K562 (cell line): ENCODE results near the gene CDC5L. TPM values are rescaled to one million over a fixed set of nuclear protein-coding genes. Genes with fewer than 3 reads are reported as not detected.

ENCODE experiments used
- CC2D1A ChIP-seq: fragments of 450-650 bp; IDR thresholded peaks from 2 replicates; pipeline ENCODE4 v1.6.1; 2017; ENCODE audit warnings: mild to moderate bottlenecking
- EHMT2 ChIP-seq: fragments of 450-650 bp; IDR thresholded peaks from 2 replicates; pipeline ENCODE4 v1.6.1; 2018; ENCODE audit warnings: antibody characterized with exemption
- HES1 ChIP-seq: fragments of 450-650 bp; IDR thresholded peaks from 2 replicates; pipeline ENCODE4 v1.6.1; 2016; ENCODE audit warnings: low read depth, mild to moderate bottlenecking, moderate library complexity
- LEF1 ChIP-seq: fragments of 450-650 bp; IDR thresholded peaks from 2 replicates; pipeline ENCODE4 v1.6.1; 2016; ENCODE audit warnings: mild to moderate bottlenecking
- MAFK ChIP-seq: IDR thresholded peaks from 2 replicates; pipeline ENCODE4 v1.6.1; 2011; ENCODE audit warnings: low read length, improper control_type of control experiment
- NR2C2 ChIP-seq, 2 experiments: fragments of 200-800 bp in 1 of 2; sonication (Bioruptor generic) in 1 of 2; sonication (generic) in 1 of 2; formaldehyde crosslinking in 1 of 2; IDR thresholded peaks; 2 replicates each; pipeline versions ENCODE4 v1.6.1 to v1.8.0; 2016 to 2022; ENCODE audit warnings: mild to moderate bottlenecking in 1 of 2, missing compliant biosample characterization in 1 of 2, missing genetic modification characterization in 1 of 2, missing genetic modification reagents in 1 of 2
- OTX1 ChIP-seq: fragments of 450-650 bp; formaldehyde crosslinking; IDR thresholded peaks from 2 replicates; pipeline ENCODE4 v1.4.0; 2022; ENCODE audit warnings: mild to moderate bottlenecking
- PHB2 ChIP-seq: fragments of 450-650 bp; IDR thresholded peaks from 2 replicates; pipeline ENCODE4 v1.6.1; 2017; ENCODE audit warnings: low read depth
- POLR2AphosphoS5 ChIP-seq: IDR thresholded peaks from 2 replicates; pipeline ENCODE4 v1.6.1; 2011; ENCODE audit warnings: mild to moderate bottlenecking, low read depth, low read length, moderate library complexity; ENCODE audit not compliant: control insufficient read depth, insufficient read depth
- SMARCB1 ChIP-seq: IDR thresholded peaks from 2 replicates; pipeline ENCODE4 v1.6.1; 2011; ENCODE audit warnings: improper control_type of control experiment, low read depth; ENCODE audit not compliant: insufficient read length
- TAL1 ChIP-seq: fragments of 450-650 bp; IDR thresholded peaks from 2 replicates; pipeline ENCODE4 v1.6.1; 2016; ENCODE audit warnings: mild to moderate bottlenecking
- ZBTB49 ChIP-seq: sonication (generic); formaldehyde crosslinking; IDR thresholded peaks from 2 replicates; pipeline ENCODE4 v1.8.0; 2022; ENCODE audit warnings: missing genetic modification reagents, mild to moderate bottlenecking, borderline replicate concordance
- ZMIZ1 ChIP-seq, 2 experiments: fragments of 150-350 bp in 1 of 2; IDR thresholded peaks; 2 replicates each; pipeline ENCODE4 v1.6.1; 2012 to 2016; ENCODE audit warnings: low read depth in 2 of 2, low read length in 2 of 2, mild to moderate bottlenecking in 1 of 2, moderate library complexity in 1 of 2
- ZNF324 ChIP-seq: fragments of 250-450 bp; sonication (Bioruptor Pico); IDR thresholded peaks from 2 replicates; pipeline ENCODE4 v1.4.0; 2020; ENCODE audit warnings: mild to moderate bottlenecking
- polyA plus RNA-seq, 8 experiments: library from polyadenylated mRNA; depleted of rRNA in 4 of 8; stranded (reverse) in 5 of 8; unstranded in 3 of 8; fragments of >200 nt; fragmentation: Nextera tagmentation in 2 of 8; fragmentation: Illumina TruSeq in 1 of 8; extraction: Ambion mirVana in 2 of 8; extraction: Trizol in 1 of 8; gene quantifications; 2 replicates each; pipeline versions ENCODE4 v1.2.1 to v1.2.3, GENCODE V29; 2011 to 2014; ENCODE audit warnings: inconsistent platforms in 1 of 8, missing spikeins in 1 of 8
- total RNA-seq, 7 experiments: library from RNA; depleted of rRNA in 6 of 7; stranded (reverse); fragments of >200 nt in 6 of 7; fragmentation: Illumina TruSeq in 2 of 7; extraction: Trizol in 2 of 7; gene quantifications; 2 replicates each; pipeline versions ENCODE4 v1.2.1 to v1.2.3, GENCODE V29; 2011 to 2021; ENCODE audit warnings: low replicate concordance in 1 of 7
- TF ChIP-seq, protein P1 (sequence below): fragments of 200-800 bp; sonication (Bioruptor generic); IDR thresholded peaks from 2 replicates; pipeline ENCODE4 v1.6.1; 2017; ENCODE audit warnings: missing genetic modification characterization, missing compliant biosample characterization
- TF ChIP-seq, protein P2 (sequence below): sonication (generic); formaldehyde crosslinking; IDR thresholded peaks from 2 replicates; pipeline ENCODE4 v1.9.0; 2022; ENCODE audit warnings: mild to moderate bottlenecking, missing genetic modification reagents

CDC5L gene
- total and polyA plus RNA-seq, 9 of the 15 experiments (the other 6 are each of a cell fraction or from before 2014, with no cell fraction given), result 22.3 to 44.2 (median 30.8) TPM

DNA sequence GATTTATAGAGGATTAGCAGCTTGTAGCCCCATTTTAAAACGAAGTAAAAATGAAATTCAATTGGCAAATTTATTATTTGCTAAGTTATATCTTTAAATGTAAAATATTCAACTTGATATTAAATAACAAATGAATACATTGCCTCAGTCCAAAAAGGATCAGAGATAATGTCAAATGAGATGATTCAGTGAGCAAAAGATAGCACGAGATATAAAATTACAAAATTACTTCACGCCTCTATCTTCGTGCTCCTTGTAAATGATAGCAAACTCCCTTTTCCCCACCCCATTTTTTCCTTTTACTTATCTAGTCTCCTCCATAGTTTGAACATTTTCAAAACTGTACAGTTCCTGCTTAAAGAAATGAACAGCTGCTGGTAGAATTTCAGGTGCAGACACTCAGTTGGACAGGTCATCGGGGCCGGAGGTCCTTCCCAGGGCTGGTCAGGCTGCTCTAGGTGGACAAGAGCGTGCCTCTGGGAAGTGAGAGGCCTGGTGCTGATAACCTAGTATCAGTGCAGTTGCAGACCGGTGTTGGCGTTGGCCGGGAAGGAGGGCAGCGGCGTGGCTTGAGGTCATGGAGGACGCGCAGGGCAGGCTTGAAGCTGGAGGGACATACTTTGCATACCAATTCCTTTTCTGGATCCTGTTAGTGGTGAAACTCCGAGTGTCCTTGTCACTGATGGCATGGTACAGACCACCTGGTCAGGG, 83.9 kb downstream of the CDC5L start (continued):
- TF ChIP-seq SMARCB1 (peak; percentile 94), LEF1 (peak; percentile 64; the same call in 1 of the 2 replicates), ZBTB49 (CRISPR knock-in tag) (no peak), HES1 (peak; percentile 81), PHB2 (peak; percentile 83), POLR2AphosphoS5 (peak; percentile 97), OTX1 (no peak), ZMIZ1 (IDR thresholded peaks at IDR 0.05; ENCODE audit: low read depth in 2 of 2, low read length in 2 of 2) (peak in 1 of 2 experiments; percentile 93; a peak in 2 of 4 replicates), NR2C2 (CRISPR knock-in tag; IDR thresholded peaks at IDR 0.05) (0 out of 2 replicates have a peak, but pooled peaks have one; percentile 37), NR2C2 (tag; IDR thresholded peaks at IDR 0.05) (peak; percentile 61), CC2D1A (peak; percentile 94; the same call in 1 of the 2 replicates), EHMT2 (peak; percentile 27; the same call in 1 of the 2 replicates), ZNF324 (CRISPR knock-in tag) (peak; percentile 21; the same call in 1 of the 2 replicates), MAFK (no peak), TAL1 (peak; percentile 96)
- TF ChIP-seq, protein P1, sequence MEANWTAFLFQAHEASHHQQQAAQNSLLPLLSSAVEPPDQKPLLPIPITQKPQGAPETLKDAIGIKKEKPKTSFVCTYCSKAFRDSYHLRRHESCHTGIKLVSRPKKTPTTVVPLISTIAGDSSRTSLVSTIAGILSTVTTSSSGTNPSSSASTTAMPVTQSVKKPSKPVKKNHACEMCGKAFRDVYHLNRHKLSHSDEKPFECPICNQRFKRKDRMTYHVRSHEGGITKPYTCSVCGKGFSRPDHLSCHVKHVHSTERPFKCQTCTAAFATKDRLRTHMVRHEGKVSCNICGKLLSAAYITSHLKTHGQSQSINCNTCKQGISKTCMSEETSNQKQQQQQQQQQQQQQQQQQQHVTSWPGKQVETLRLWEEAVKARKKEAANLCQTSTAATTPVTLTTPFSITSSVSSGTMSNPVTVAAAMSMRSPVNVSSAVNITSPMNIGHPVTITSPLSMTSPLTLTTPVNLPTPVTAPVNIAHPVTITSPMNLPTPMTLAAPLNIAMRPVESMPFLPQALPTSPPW (CRISPR knock-in tag), result peak; percentile 46
- TF ChIP-seq, protein P2, sequence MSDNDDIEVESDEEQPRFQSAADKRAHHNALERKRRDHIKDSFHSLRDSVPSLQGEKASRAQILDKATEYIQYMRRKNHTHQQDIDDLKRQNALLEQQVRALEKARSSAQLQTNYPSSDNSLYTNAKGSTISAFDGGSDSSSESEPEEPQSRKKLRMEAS (CRISPR knock-in tag), result peak; percentile 68
